ENCODE results near the gene C13orf42. TPM values are rescaled to one million over a fixed set of nuclear protein-coding genes. Genes with fewer than 3 reads are reported as not detected.

C13orf42 gene
- total RNA-seq, 5 donors from 2014 or later (not counting 1 experiment from before 2014, with no cell fraction given) = not detected

- H3K27me3 ChIP-seq (replicated peaks in 1 of 2; ENCODE audit: control insufficient read depth in 2 of 2, extremely low read depth in 1 of 2, insufficient read depth in 2 of 2, low read length in 1 of 2) = peaks cover 0 to 15% of the 10 kb centered on the region in 2 experiments
These were observed 40.9 kb downstream of the C13orf42 start for GRCh38 chr13:51070005-51070649.

GRCh38 chr13:51068501-51068900, 42.6 kb downstream of the C13orf42 start:
- H3K4me1 ChIP-seq (ENCODE audit: control insufficient read depth in 1 of 2, extremely low read depth in 1 of 2, insufficient read depth in 2 of 2, low read length in 2 of 2) = peaks cover 0 to 10% of the 10 kb centered on the region in 2 experiments
- Mint-ChIP-seq H3K27me3 (peaks cover 18 to 26% of the 10 kb centered on the region in 2 donors), H3K27ac (no peak overlapping the region), H3K4me3 (no peak overlapping the region), H3K36me3 (no peaks in the 10 kb centered on the region), H3K4me1 (peaks cover 5 to 8% (median 6%) of the 10 kb centered on the region in 3 donors), H3K9me3 (no peaks in the 10 kb centered on the region)
- H3K27ac ChIP-seq (ENCODE audit: low read length) = no peak overlapping the region
- ATAC-seq (replicated peaks in 1 of 4) (no peak), DNase-seq (no peak)
- H3K4me3 ChIP-seq (ENCODE audit: control insufficient read depth in 1 of 2, extremely low read depth in 1 of 2, low read length in 1 of 2) = no peak overlapping the region
- no peaks in the 10 kb centered on the region for H3K36me3 ChIP-seq (ENCODE audit: control insufficient read depth in 2 of 2, extremely low read depth in 1 of 2, insufficient read depth in 1 of 2, low read length in 1 of 2)
- 81% methylated on average over 3 of the region's 5 CpGs for WGBS (ENCODE audit: insufficient coverage)
- peaks cover 0 to 15% of the 10 kb centered on the region in 2 experiments for H3K27me3 ChIP-seq (replicated peaks in 1 of 2; ENCODE audit: control insufficient read depth in 2 of 2, extremely low read depth in 1 of 2, insufficient read depth in 2 of 2, low read length in 1 of 2)
- ChIA-PET CTCF (interaction anchor here (0.6 to 1.8 kb wide), 8 partner anchors 66 to 1134 kb away, joined by 3 to 8 read pairs (median 4); no protein-coding TSS in a partner anchor), POLR2A (no interaction called here)
- H3K9me3 ChIP-seq = no peaks in the 10 kb centered on the region

More at GRCh38 chr13:51070005-51070649, 40.9 kb downstream of the C13orf42 start:
- Mint-ChIP-seq H3K36me3 (no peaks in the 10 kb centered on the region), H3K4me1 (peaks cover 5 to 8% (median 6%) of the 10 kb centered on the region in 3 donors), H3K27me3 (peaks cover 16 to 22% of the 10 kb centered on the region in 2 donors), H3K4me3 (no peak overlapping the region), H3K9me3 (no peaks in the 10 kb centered on the region), H3K27ac (peak overlapping the region in 1 of 2 donors; percentile 63)
- WGBS (ENCODE audit: insufficient coverage) = 5% methylated on average over 8 of the region's 11 CpGs
- Histone ChIP-seq H3K4me1 (ENCODE audit: control insufficient read depth in 1 of 2, extremely low read depth in 1 of 2, insufficient read depth in 2 of 2, low read length in 2 of 2) (peaks cover 0 to 10% of the 10 kb centered on the region in 2 experiments), H3K36me3 (ENCODE audit: control insufficient read depth in 2 of 2, extremely low read depth in 1 of 2, insufficient read depth in 1 of 2, low read length in 1 of 2) (no peaks in the 10 kb centered on the region), H3K9me3 (no peaks in the 10 kb centered on the region), H3K27ac (ENCODE audit: low read length) (no peak overlapping the region), H3K4me3 (ENCODE audit: control insufficient read depth in 1 of 2, extremely low read depth in 1 of 2, low read length in 1 of 2) (no peak overlapping the region)
- DNase-seq = peak; percentile 39 to 84 (median 66)
- CTCF ChIA-PET = interaction anchor here (0.5 to 1.8 kb wide), 7 partner anchors 158 to 1860 kb away, joined by 3 to 6 read pairs (median 4); partner anchors contain the start of gene SPRYD7 (in 1 of the 2)
- POLR2A ChIA-PET = no interaction called here
- peak; percentile 82 to 95 (median 88) for ATAC-seq (replicated peaks in 1 of 4)

GRCh38 chr13:51067706-51068105, 43.4 kb downstream of the C13orf42 start:
- no peak for ATAC-seq (replicated peaks in 1 of 4)
- Mint-ChIP-seq H3K9me3 (no peaks in the 10 kb centered on the region), H3K4me3 (no peak overlapping the region), H3K27me3 (peaks cover 18 to 26% of the 10 kb centered on the region in 2 donors), H3K4me1 (peaks cover 5 to 8% (median 6%) of the 10 kb centered on the region in 3 donors), H3K27ac (no peak overlapping the region), H3K36me3 (no peaks in the 10 kb centered on the region)
- no peak for DNase-seq
- WGBS (ENCODE audit: insufficient coverage) = no CpG with 5 or more reads among the region's 5 CpGs
- Histone ChIP-seq H3K27me3 (replicated peaks in 1 of 2; ENCODE audit: control insufficient read depth in 2 of 2, extremely low read depth in 1 of 2, insufficient read depth in 2 of 2, low read length in 1 of 2) (peaks cover 0 to 15% of the 10 kb centered on the region in 2 experiments), H3K36me3 (ENCODE audit: control insufficient read depth in 2 of 2, extremely low read depth in 1 of 2, insufficient read depth in 1 of 2, low read length in 1 of 2) (no peaks in the 10 kb centered on the region), H3K9me3 (no peaks in the 10 kb centered on the region), H3K27ac (ENCODE audit: low read length) (no peak overlapping the region), H3K4me1 (ENCODE audit: control insufficient read depth in 1 of 2, extremely low read depth in 1 of 2, insufficient read depth in 2 of 2, low read length in 2 of 2) (peaks cover 0 to 10% of the 10 kb centered on the region in 2 experiments), H3K4me3 (ENCODE audit: control insufficient read depth in 1 of 2, extremely low read depth in 1 of 2, low read length in 1 of 2) (no peak overlapping the region)
- CTCF ChIA-PET = interaction anchor here (0.7 to 1.5 kb wide), 6 partner anchors 218 to 1094 kb away, joined by 3 to 8 read pairs (median 4); no protein-coding TSS in a partner anchor
- POLR2A ChIA-PET = interaction anchor here in 1 of 2 donors (0.7 kb wide), 1 partner anchor 22 kb away, joined by 5 read pairs; no protein-coding TSS in a partner anchor

- Histone ChIP-seq H3K4me3 (ENCODE audit: control insufficient read depth in 1 of 2, extremely low read depth in 1 of 2, low read length in 1 of 2) (no peak overlapping the region), H3K9me3 (no peaks in the 10 kb centered on the region), H3K27me3 (replicated peaks in 1 of 2; ENCODE audit: control insufficient read depth in 2 of 2, extremely low read depth in 1 of 2, insufficient read depth in 2 of 2, low read length in 1 of 2) (peaks cover 0 to 15% of the 10 kb centered on the region in 2 experiments), H3K27ac (ENCODE audit: low read length) (no peak overlapping the region), H3K36me3 (ENCODE audit: control insufficient read depth in 2 of 2, extremely low read depth in 1 of 2, insufficient read depth in 1 of 2, low read length in 1 of 2) (no peaks in the 10 kb centered on the region), H3K4me1 (ENCODE audit: control insufficient read depth in 1 of 2, extremely low read depth in 1 of 2, insufficient read depth in 2 of 2, low read length in 2 of 2) (peaks cover 0 to 10% of the 10 kb centered on the region in 2 experiments)
- ChIA-PET CTCF (interaction anchor here (0.7 kb wide), 2 partner anchors 218 to 1091 kb away, joined by 3 read pairs; no protein-coding TSS in a partner anchor), POLR2A (interaction anchor here in 1 of 2 donors (0.7 kb wide), 1 partner anchor 23 kb away, joined by 5 read pairs; no protein-coding TSS in a partner anchor)
- H3K36me3 Mint-ChIP-seq = no peaks in the 10 kb centered on the region
- H3K9me3 Mint-ChIP-seq = no peaks in the 10 kb centered on the region
- H3K4me1 Mint-ChIP-seq = peaks cover 5 to 8% (median 6%) of the 10 kb centered on the region in 3 donors
- no peak for ATAC-seq (replicated peaks in 1 of 4)
- DNase-seq = no peak
- no peak overlapping the region for H3K4me3 Mint-ChIP-seq
- H3K27me3 Mint-ChIP-seq = peaks cover 18 to 26% of the 10 kb centered on the region in 2 donors
- H3K27ac Mint-ChIP-seq = no peak overlapping the region
- no CpG with 5 or more reads among the region's 9 CpGs for WGBS (ENCODE audit: insufficient coverage)
These were observed 43.8 kb downstream of the C13orf42 start for GRCh38 chr13:51067210-51067701.

- peaks cover 0 to 15% of the 10 kb centered on the region in 2 experiments for H3K27me3 ChIP-seq (replicated peaks in 1 of 2; ENCODE audit: control insufficient read depth in 2 of 2, extremely low read depth in 1 of 2, insufficient read depth in 2 of 2, low read length in 1 of 2)
- DNase-seq (no peak), ATAC-seq (replicated peaks in 1 of 4) (no peak)
- peaks cover 18 to 26% of the 10 kb centered on the region in 2 donors for H3K27me3 Mint-ChIP-seq
- H3K4me1 Mint-ChIP-seq = peaks cover 5 to 8% (median 6%) of the 10 kb centered on the region in 3 donors
- H3K4me3 ChIP-seq (ENCODE audit: control insufficient read depth in 1 of 2, extremely low read depth in 1 of 2, low read length in 1 of 2) = no peak overlapping the region
- whole genome bisulfite sequencing (ENCODE audit: insufficient coverage) = 45% methylated on average over 7 of the region's 15 CpGs
- no peaks in the 10 kb centered on the region for H3K36me3 ChIP-seq (ENCODE audit: control insufficient read depth in 2 of 2, extremely low read depth in 1 of 2, insufficient read depth in 1 of 2, low read length in 1 of 2)
- ChIA-PET CTCF (interaction anchor here in 1 of 2 donors (0.5 to 1.0 kb wide), 3 partner anchors 9 to 1095 kb away, joined by 3 read pairs; no protein-coding TSS in a partner anchor), POLR2A (interaction anchor here in 1 of 2 donors (0.6 kb wide), 1 partner anchor 24 kb away, joined by 3 read pairs; no protein-coding TSS in a partner anchor)
- H3K9me3 ChIP-seq = no peaks in the 10 kb centered on the region
- H3K27ac Mint-ChIP-seq = no peak overlapping the region
- H3K27ac ChIP-seq (ENCODE audit: low read length) = no peak overlapping the region
- no peaks in the 10 kb centered on the region for H3K36me3 Mint-ChIP-seq
- no peaks in the 10 kb centered on the region for H3K9me3 Mint-ChIP-seq
- H3K4me3 Mint-ChIP-seq = no peak overlapping the region
- peaks cover 0 to 10% of the 10 kb centered on the region in 2 experiments for H3K4me1 ChIP-seq (ENCODE audit: control insufficient read depth in 1 of 2, extremely low read depth in 1 of 2, insufficient read depth in 2 of 2, low read length in 2 of 2)
These were observed 44.8 kb downstream of the C13orf42 start for GRCh38 chr13:51066091-51066831.

All from T-cell (primary cell).